ENCODE measurements around the gene TMEM184C.

TMEM184C gene

DNA sequence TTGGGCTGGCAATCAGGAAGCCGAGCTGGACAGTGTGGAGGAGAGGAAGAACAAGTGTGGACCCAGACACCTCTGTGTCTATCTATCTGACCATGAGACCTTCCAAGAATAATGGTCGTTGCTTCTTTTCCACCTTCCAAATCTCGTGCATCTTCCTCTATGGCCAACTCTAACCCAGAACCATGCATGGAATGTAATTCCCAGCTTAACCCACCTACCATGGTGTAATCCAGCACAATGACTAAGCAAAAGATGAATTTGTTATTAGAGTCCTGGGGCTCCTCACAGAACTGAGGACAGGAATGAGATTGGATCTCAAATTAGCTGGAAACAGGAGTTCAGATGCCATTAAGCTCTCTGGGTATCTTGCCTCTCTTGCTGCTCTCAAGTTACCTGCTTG lies 17.4 kb upstream of the TMEM184C start:
- no peak for DNase-seq (ENCODE audit: low read depth)

DNA sequence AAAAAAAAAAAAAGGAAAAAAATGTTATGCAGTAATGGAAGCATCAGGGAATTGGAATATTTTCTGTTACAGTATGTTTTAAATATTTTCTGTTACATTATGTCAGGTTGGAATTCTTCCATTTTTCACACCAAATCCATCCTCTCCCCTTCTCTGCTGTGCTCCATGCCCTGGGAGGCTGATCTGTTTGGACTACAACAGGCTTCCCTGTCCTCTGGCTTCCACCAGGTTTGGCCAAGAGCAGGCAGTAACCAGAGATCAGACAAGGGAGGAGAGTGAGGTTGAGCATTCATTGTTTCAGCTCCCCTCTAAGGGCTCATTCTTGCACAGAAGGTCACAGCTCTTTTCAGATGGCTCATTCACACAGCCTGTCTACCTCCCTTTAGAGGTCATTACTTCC lies 11.7 kb upstream of the TMEM184C start:
- no peak for DNase-seq (ENCODE audit: low read depth)

DNA sequence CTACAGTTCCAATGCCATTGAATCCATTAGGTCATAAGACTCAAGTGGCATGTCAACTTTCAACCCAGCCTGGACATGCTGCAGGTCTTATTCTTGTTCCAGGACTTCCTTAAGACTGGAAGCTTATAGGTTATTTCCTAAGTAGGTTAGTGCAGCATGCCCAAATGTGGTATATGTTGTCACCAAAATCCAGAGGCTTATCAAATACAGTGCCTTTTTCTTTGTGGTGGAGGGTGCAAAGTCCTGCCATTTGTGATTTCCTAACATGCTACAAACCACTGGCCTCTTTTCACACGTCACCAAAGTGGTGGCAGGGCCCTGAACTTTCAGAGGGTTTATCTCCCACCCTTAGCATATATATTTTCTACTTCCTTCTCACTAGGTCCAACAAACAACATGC lies 9.7 kb upstream of the TMEM184C start:
- DNase-seq (ENCODE audit: low read depth) = no peak

GRCh38 chr4:147610686-147611085 lies 6.5 kb upstream of the TMEM184C start:
- DNase-seq (ENCODE audit: low read depth) = no peak

DNA sequence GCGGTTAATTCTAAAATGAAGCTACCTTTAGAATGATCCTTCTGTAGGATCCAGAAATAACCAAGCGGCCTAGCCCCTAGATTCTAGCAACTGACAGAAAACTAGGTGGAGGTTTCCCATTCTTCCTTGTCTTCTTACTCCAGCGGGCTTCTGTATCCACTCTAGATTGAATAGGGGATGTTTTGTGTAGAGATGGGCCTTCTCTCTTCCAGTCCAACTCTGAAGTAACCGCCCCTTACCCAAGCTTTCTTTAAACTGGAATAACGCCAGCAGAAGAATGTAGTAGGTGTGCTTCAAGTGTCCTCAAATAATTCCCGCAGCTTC lies 386 bp upstream of the TMEM184C start:
- DNase-seq (ENCODE audit: low read depth) = no peak

GRCh38 chr4:147617841-147618691 lies 869 bp downstream of the TMEM184C start:
- DNase-seq (ENCODE audit: low read depth) = no peak

- DNase-seq (ENCODE audit: low read depth) = no peak
These were observed 3.1 kb downstream of the TMEM184C start for GRCh38 chr4:147620315-147620714.

GRCh38 chr4:147625733-147626132 lies 8.5 kb downstream of the TMEM184C start:
- no peak for DNase-seq (ENCODE audit: low read depth)

- DNase-seq (ENCODE audit: low read depth) = no peak
These were observed 9.7 kb downstream of the TMEM184C start for GRCh38 chr4:147626903-147627302.

DNA sequence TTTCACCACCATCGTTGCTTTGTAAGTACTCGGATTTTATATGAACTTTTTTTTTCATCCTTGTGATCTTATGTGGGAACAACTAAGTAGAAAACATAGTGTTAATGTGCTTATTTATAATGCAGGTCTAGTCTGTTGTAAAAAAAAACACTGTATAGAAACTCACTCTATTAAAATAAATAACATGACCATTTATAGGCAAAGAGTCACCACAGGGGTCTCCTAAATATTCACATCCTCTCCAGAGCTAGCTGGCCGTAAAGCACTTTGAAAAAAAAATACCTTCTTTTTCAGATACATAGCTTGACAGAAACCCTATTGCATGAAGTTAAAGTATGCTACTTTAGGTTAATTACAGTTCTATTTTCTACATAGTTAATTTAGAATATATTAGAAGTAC lies 11.2 kb downstream of the TMEM184C start:
- DNase-seq (ENCODE audit: low read depth) = no peak

- DNase-seq (ENCODE audit: low read depth) = no peak
These were observed 12.9 kb downstream of the TMEM184C start for GRCh38 chr4:147629783-147630730.

GRCh38 chr4:147633113-147633512 lies 15.9 kb downstream of the TMEM184C start:
- no peak for DNase-seq (ENCODE audit: low read depth)

- no peak for DNase-seq (ENCODE audit: low read depth)
These were observed 16.4 kb downstream of the TMEM184C start for GRCh38 chr4:147633643-147634042.

DNA sequence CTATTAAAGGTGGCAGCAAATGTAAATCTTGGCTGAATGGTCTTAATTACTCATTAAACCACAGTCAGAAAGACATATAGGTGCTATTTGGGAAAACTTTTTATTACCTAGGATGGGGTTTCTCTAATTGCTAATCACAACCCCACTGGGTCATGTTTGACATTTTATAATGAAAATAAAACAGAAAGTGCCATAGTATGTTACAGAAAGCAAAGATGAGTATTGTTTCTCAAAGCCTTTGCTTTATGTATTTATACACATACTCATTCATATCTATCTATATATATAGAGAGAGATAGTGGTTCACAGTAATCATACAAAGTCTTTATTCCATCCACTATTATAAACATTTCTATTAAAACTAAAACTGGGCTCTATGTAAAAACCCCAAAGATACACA lies 18.2 kb downstream of the TMEM184C start:
- DNase-seq (ENCODE audit: low read depth) = no peak

GRCh38 chr4:147638365-147638764 lies 21.2 kb downstream of the TMEM184C start:
- DNase-seq (ENCODE audit: low read depth) = no peak

DNA sequence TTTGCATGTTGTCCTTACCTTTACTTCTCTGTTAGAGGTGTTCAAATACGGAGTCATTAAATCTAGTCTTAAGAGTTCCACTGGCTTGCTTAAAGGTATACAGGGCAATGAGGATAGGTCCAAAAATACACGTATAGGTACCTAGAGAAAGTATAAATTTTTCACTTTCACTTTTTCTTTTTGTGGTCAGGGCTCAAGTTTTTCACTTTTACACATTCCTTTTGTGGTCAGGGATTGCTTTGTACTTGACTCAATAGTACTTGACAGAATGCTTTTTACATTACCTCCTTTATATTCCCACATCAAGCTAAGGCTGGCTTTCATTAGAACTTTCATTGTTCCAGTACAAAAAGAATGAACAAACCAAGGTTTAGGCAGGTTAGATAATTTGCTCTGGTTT lies 21.7 kb downstream of the TMEM184C start:
- no peak for DNase-seq (ENCODE audit: low read depth)

DNA sequence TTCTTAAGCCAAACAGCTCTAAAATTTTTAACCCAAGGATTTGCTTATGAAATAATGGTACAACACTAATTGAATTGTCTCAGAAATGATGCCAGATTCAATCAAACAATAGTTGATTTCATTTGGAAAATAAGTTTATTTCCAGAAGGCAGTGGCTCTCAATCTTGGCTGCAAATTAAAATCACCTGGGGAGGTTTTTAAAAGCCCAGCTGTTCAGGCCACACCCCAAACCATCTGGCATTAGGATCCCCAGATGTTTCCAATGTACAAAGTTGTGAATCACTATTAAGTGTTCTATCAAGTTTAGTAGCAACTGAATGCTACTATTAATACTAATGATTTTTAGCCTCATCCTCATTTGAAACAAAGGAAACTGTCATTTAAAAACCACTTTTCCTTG lies 22.2 kb downstream of the TMEM184C start:
- no peak for DNase-seq (ENCODE audit: low read depth)

- DNase-seq (ENCODE audit: low read depth) = no peak
These were observed 23.1 kb downstream of the TMEM184C start for GRCh38 chr4:147640331-147640730.

DNA sequence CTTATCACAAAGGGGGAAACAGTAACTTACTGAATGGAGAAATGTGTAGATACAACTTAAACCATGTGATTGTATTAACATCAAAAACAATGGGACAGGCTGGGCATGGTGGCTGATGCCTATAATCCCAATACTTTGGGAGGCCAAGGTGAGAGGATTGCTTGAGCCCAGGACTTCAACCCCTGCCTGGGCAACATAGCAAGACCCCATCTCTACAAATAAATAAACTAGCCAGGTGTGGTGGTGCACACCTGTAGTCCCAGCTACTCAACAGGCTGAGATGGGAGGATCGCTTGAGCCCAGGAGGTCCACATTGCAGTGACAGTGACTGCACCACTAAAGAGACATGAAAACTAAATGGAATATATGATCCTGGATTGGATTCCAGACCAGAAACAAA lies 26.4 kb downstream of the TMEM184C start:
- no peak for DNase-seq (ENCODE audit: low read depth)

DNA sequence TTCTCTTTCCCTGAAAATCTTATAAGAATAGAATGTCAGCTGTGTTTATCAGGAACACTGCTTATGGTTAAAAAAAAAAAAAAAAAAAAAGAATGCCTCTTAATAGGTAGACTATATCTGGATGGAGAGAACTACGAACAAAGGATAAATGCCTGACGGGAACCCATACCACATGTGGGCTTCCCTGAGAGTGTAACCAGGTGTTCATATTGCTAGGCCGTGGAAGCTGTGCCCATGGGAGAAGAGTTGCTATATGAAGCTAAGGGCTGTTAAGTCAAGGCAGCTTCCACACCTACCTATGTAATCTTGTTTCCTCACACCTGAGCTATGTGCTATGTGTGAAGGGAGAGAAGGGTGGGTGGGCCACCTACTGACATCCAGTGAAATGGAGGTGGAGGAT lies 27.3 kb downstream of the TMEM184C start:
- DNase-seq (ENCODE audit: low read depth) = no peak

- no peak for DNase-seq (ENCODE audit: low read depth)
These were observed 27.9 kb downstream of the TMEM184C start for GRCh38 chr4:147645099-147645498.

GRCh38 chr4:147648656-147649055 lies 31.5 kb downstream of the TMEM184C start:
- DNase-seq (ENCODE audit: low read depth) = no peak

GRCh38 chr4:147651563-147651962 lies 34.4 kb downstream of the TMEM184C start:
- no peak for DNase-seq (ENCODE audit: low read depth)

Data from stimulated activated CD8-positive, alpha-beta memory T cell treated with anti-CD3 and anti-CD28 coated beads, Interleukin-15, amount 100 ng/mL, for 24 hours (primary cell).